ENCODE results near the gene TNS1.
"Not testable (repeated sequence)": the region's sequence is repeated elsewhere in the genome, so short reads cannot be mapped to it uniquely, and the experiment has no call there.

Gene TNS1

DNA sequence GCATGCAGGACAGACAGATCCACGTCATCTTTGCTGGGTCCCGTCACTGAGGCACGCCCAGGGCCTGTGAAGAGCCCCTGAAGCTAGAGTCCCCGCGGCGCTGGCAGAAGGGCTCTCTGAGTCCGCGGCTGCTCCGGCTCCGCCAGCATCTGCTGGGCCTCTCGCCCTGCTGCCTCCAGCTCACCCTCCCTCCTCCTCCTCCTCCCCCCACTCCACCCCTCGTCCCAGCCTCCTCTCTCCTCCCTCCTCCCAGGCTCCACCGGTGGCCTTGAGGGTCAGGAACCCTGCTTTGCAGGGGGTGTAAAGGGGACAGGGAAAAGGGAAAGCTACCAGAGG is at the start of gene TNS1:
TNS1 (minus strand) TSS at position 151 of the 336 bp plus-strand sequence; CDS start at position 28, 123 bp downstream.
- no peaks in the 10 kb centered on the region for H3K9me3 ChIP-seq (ENCODE audit: control insufficient read depth in 1 of 2, low read length in 2 of 2)
- peak within 1 kb of the TSS; percentile 45 for H3K27ac ChIP-seq (ENCODE audit: low read length)
- no peaks in the 10 kb centered on the region for H3K27me3 ChIP-seq (ENCODE audit: low read depth, low read length)
- peaks cover 0 to 13% of the 10 kb centered on the region in 2 donors for H3K4me1 ChIP-seq (ENCODE audit: control insufficient read depth in 1 of 2, insufficient read depth in 2 of 2, low read length in 2 of 2)
- no peaks in the 10 kb centered on the region for H3K36me3 ChIP-seq (ENCODE audit: control insufficient read depth in 1 of 2, insufficient read depth in 2 of 2, low read length in 2 of 2)
- H3K4me3 ChIP-seq (ENCODE audit: low read depth in 1 of 2, low read length in 2 of 2) = peak within 1 kb of the TSS; percentile 49 to 55

DNA sequence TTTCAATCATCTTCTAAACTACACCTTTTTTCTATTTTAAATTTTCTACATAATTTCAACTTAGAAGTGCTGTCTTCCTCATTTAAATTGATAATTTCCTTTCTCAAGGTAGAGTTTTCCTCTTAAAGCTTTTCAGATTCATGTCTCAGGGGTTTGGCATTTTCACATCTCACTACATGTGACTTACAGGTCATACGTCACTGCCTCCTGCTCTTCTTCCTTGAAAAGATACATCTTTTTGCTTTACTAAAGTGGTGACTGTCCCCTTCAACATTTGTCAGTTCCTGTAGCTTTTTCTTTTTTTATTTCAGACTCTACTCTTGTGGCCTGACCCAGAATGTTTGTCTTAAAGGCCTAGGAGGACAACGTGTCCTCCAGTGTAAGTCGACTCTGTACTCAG is 49.1 kb upstream of the TNS1 start:
- Histone ChIP-seq H3K4me1 (ENCODE audit: control insufficient read depth in 1 of 2, insufficient read depth in 2 of 2, low read length in 2 of 2) (no peaks in the 10 kb centered on the region), H3K27ac (ENCODE audit: low read length) (no peak overlapping the region)

DNA sequence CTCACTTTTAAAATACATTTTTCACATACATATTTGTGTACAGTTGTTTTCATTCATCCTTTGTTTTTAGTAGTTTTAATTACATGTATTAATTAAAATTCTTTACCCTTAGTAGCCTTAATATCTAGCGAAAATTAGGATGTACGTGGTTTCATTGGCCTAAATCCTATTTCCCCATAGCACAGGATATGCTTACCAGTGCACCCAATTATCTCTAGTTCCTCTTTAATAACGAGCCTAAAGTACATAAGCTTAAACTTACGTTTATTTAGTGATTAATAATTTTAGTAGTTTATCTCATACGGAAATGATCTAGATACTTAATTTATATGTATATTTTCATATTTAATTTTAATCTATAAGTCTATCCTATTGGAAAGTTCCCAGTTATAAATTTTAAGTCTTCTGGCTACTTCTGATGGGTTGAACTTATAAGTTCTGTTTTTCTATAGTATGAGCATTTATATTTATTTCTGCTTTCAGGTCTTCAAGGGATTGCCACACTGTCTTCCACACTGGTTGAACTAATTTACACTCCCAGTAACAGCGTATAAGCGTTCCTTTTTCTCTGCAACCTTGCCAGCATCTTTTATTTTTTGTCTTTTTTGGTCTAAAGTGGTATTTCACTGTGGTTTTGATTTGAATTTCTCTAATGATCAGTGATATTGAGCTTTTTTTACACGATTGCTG is 44.9 kb upstream of the TNS1 start:
- H3K9me3 ChIP-seq (ENCODE audit: control insufficient read depth in 1 of 2, low read length in 2 of 2) = peaks cover 0 to 11% of the 10 kb centered on the region in 2 donors
- H3K36me3 ChIP-seq (ENCODE audit: control insufficient read depth in 1 of 2, insufficient read depth in 2 of 2, low read length in 2 of 2) = no peaks in the 10 kb centered on the region
- no peak overlapping the region for H3K27ac ChIP-seq (ENCODE audit: low read length)
- H3K27me3 ChIP-seq (ENCODE audit: low read depth, low read length) = no peaks in the 10 kb centered on the region
- no peak overlapping the region for H3K4me3 ChIP-seq (ENCODE audit: low read depth in 1 of 2, low read length in 2 of 2)
- no peaks in the 10 kb centered on the region for H3K4me1 ChIP-seq (ENCODE audit: control insufficient read depth in 1 of 2, insufficient read depth in 2 of 2, low read length in 2 of 2)

More for the DNA sequence above, 49.1 kb upstream of the TNS1 start:
- no peak overlapping the region for H3K4me3 ChIP-seq (ENCODE audit: low read depth in 1 of 2, low read length in 2 of 2)
- no peaks in the 10 kb centered on the region for H3K27me3 ChIP-seq (ENCODE audit: low read depth, low read length)
- H3K36me3 ChIP-seq (ENCODE audit: control insufficient read depth in 1 of 2, insufficient read depth in 2 of 2, low read length in 2 of 2) = no peaks in the 10 kb centered on the region
- peaks cover 0 to 11% of the 10 kb centered on the region in 2 donors for H3K9me3 ChIP-seq (ENCODE audit: control insufficient read depth in 1 of 2, low read length in 2 of 2)

DNA sequence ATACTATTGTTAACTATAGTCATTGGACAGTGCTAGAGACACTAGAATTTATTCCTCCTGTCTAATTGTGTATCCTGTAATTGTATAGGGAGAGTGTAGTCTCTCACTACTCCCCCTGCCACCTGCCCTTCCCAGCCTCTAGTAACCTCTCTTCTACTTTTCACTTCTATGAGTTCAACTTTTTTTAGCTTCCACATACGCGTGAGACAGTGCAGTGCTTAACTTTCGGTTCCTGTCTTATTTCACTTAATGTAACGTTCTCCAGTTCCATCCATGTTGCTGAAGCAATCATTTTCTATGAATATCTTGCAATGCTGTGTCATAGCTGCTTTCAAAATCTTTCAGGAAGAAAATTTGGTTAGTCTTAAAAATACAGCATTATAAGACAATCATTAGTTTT is 43.4 kb upstream of the TNS1 start:
- Histone ChIP-seq H3K27ac (ENCODE audit: low read length) (no peak overlapping the region), H3K27me3 (ENCODE audit: low read depth, low read length) (no peaks in the 10 kb centered on the region), H3K4me3 (ENCODE audit: low read depth in 1 of 2, low read length in 2 of 2) (no peak overlapping the region), H3K4me1 (ENCODE audit: control insufficient read depth in 1 of 2, insufficient read depth in 2 of 2, low read length in 2 of 2) (no peaks in the 10 kb centered on the region), H3K36me3 (ENCODE audit: control insufficient read depth in 1 of 2, insufficient read depth in 2 of 2, low read length in 2 of 2) (no peaks in the 10 kb centered on the region), H3K9me3 (ENCODE audit: control insufficient read depth in 1 of 2, low read length in 2 of 2) (peaks cover 0 to 11% of the 10 kb centered on the region in 2 donors)

DNA sequence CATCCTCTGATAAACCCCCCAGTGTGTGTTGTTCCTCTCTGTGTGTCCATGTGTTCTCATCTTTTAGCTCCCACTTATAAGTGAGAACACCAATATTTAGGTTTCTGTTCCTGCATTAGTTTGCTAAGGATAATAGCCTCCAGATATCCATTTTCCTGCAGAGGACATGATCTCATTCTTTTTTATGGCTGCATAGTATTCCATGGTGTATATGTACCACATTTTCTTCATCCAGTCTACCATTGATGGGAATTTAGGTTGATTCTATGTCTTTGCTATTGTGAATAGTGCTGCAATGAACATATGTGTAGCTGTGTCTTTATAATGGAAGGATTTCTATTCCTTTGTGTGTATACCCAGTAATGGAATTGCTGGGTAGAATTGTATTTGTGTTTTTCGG is 41.8 kb upstream of the TNS1 start:
- not testable (repeated sequence) for H3K27ac ChIP-seq (ENCODE audit: low read length); H3K4me1 ChIP-seq (ENCODE audit: control insufficient read depth in 1 of 2, insufficient read depth in 2 of 2, low read length in 2 of 2); H3K27me3 ChIP-seq (ENCODE audit: low read depth, low read length); H3K9me3 ChIP-seq (ENCODE audit: control insufficient read depth in 1 of 2, low read length in 2 of 2); H3K36me3 ChIP-seq (ENCODE audit: control insufficient read depth in 1 of 2, insufficient read depth in 2 of 2, low read length in 2 of 2); H3K4me3 ChIP-seq (ENCODE audit: low read depth in 1 of 2, low read length in 2 of 2)

DNA sequence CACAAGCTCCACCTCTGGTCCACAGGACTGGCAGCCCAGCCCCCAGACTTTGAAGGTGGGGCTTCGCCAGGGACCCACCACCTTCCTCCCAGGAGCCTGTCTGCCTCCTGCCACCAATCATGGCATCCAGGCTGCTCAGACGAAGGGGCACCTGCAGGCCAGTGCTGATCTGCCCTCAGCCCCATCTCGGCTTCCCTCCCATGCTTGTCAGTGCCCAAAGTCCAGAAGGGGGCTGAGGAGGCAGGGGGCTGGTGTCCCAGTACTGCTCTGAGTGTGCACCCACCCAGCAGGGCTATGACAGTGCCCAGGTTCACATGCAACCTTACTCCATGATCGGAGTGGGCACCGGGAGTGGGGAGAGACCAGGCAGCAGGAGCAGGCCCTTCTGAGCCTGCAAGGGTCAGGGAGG is 40.9 kb upstream of the TNS1 start:
- Histone ChIP-seq H3K27ac (ENCODE audit: low read length) (no peak overlapping the region), H3K36me3 (ENCODE audit: control insufficient read depth in 1 of 2, insufficient read depth in 2 of 2, low read length in 2 of 2) (no peaks in the 10 kb centered on the region), H3K4me3 (ENCODE audit: low read depth in 1 of 2, low read length in 2 of 2) (no peak overlapping the region), H3K9me3 (ENCODE audit: control insufficient read depth in 1 of 2, low read length in 2 of 2) (no peaks in the 10 kb centered on the region), H3K4me1 (ENCODE audit: control insufficient read depth in 1 of 2, insufficient read depth in 2 of 2, low read length in 2 of 2) (no peaks in the 10 kb centered on the region), H3K27me3 (ENCODE audit: low read depth, low read length) (no peaks in the 10 kb centered on the region)

DNA sequence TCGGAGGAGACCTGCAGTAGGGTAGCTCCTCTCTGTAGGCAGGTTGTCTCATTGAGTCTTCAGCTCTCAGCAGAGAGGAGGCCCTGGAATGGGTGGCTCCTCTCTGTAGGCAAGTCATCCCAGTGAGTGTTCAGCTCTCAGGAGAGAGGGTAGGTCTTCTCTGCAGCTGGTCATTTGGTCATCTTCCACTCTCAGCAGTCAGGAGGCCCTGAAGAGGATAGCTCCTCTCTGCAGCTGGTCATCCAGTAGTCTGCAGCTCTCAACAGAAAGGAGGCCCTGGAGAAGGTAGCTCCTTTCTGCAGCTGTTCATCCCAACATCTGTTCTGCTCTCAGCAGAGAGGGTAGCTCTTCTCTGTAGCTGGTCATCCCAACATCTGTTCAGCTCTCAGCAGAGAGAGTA is 40.3 kb upstream of the TNS1 start:
- no peak overlapping the region for H3K27ac ChIP-seq (ENCODE audit: low read length)
- H3K36me3 ChIP-seq (ENCODE audit: control insufficient read depth in 1 of 2, insufficient read depth in 2 of 2, low read length in 2 of 2) = no peaks in the 10 kb centered on the region
- no peaks in the 10 kb centered on the region for H3K4me1 ChIP-seq (ENCODE audit: control insufficient read depth in 1 of 2, insufficient read depth in 2 of 2, low read length in 2 of 2)
- H3K4me3 ChIP-seq (ENCODE audit: low read depth in 1 of 2, low read length in 2 of 2) = no peak overlapping the region
- H3K9me3 ChIP-seq (ENCODE audit: control insufficient read depth in 1 of 2, low read length in 2 of 2) = no peaks in the 10 kb centered on the region
- no peaks in the 10 kb centered on the region for H3K27me3 ChIP-seq (ENCODE audit: low read depth, low read length)

DNA sequence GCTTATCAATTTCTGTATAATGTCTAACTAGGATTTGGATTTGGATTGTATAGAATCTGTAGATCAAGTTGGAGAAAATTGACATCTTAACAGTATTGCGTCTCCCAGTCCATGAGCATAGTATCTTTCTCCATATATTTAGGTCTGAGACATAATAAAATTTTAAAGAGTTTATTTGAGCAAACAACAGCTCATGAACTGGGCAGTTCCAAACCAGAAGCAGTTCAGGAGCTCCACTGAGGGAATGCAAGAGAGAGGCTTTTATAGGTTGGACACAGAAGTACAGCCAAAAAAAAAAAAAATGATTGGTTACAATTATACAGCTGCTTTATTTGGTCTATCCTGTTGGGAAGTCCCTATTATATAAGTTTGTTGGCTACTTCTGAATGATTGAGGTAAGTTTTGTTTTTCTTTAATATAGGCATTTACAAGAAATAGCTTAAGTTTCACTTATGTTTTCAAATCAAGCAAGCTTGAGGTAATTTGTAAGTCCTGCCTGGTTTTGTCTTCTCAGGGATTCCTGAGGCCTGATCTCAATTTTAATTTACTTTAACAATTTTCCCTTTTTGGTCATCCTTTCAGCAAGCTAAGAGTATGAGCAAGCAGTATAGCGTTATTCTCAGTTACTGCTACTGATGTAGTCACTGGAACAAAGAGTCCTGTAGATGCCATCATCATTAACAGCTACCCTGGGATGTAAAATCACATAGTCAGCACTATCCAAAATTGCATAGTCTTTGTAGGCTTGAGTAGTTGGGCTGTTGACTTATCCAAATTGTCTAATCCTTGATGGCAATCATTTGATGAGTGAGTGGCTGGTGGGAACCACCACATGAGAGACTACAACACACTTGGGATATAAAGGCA is 38.7 kb upstream of the TNS1 start:
- H3K27me3 ChIP-seq (ENCODE audit: low read depth, low read length) = no peaks in the 10 kb centered on the region
- no peaks in the 10 kb centered on the region for H3K9me3 ChIP-seq (ENCODE audit: control insufficient read depth in 1 of 2, low read length in 2 of 2)
- H3K27ac ChIP-seq (ENCODE audit: low read length) = no peak overlapping the region
- H3K36me3 ChIP-seq (ENCODE audit: control insufficient read depth in 1 of 2, insufficient read depth in 2 of 2, low read length in 2 of 2) = no peaks in the 10 kb centered on the region
- H3K4me3 ChIP-seq (ENCODE audit: low read depth in 1 of 2, low read length in 2 of 2) = no peak overlapping the region
- H3K4me1 ChIP-seq (ENCODE audit: control insufficient read depth in 1 of 2, insufficient read depth in 2 of 2, low read length in 2 of 2) = no peaks in the 10 kb centered on the region

DNA sequence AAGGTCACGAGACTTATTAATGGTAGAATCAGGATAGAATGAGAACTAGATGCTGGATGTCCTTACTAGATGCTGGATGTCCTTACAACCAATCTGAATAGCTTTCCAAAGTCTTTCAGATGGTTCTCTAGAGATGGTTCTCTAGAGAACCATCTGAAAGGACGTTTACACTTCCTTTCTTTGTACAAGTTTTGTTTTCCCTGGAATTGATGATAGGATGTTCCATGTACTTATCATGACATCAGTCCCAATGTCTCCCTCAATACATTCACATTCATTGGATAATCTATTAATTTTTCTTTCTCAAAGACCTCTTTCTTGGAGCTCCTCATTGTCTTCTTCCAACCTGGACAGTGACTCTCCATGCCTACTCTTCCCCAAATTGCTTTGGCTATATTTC is 38.1 kb upstream of the TNS1 start:
- Histone ChIP-seq H3K4me3 (ENCODE audit: low read depth in 1 of 2, low read length in 2 of 2) (no peak overlapping the region), H3K9me3 (ENCODE audit: control insufficient read depth in 1 of 2, low read length in 2 of 2) (no peaks in the 10 kb centered on the region), H3K36me3 (ENCODE audit: control insufficient read depth in 1 of 2, insufficient read depth in 2 of 2, low read length in 2 of 2) (no peaks in the 10 kb centered on the region), H3K27ac (ENCODE audit: low read length) (no peak overlapping the region), H3K4me1 (ENCODE audit: control insufficient read depth in 1 of 2, insufficient read depth in 2 of 2, low read length in 2 of 2) (no peaks in the 10 kb centered on the region), H3K27me3 (ENCODE audit: low read depth, low read length) (no peaks in the 10 kb centered on the region)

DNA sequence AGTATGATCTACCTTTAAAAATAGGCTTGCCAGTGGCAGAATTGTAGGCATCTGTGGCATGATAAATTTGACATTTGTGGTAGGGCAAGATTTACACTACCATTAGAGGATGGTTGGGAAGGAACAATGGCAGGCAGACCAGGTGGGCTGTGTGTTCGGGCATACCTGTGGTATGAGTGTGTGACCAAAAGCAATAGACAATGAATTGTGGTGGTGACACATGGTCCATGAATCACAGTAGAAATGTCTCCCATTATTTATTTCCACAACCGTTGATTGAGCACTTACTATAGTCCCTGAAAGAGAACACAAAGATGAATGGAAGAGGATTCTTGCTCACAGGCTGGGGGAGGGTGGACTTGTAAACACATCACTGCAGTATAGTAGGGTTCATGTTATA is 36.4 kb upstream of the TNS1 start:
- H3K9me3 ChIP-seq (ENCODE audit: control insufficient read depth in 1 of 2, low read length in 2 of 2) = no peaks in the 10 kb centered on the region
- H3K27me3 ChIP-seq (ENCODE audit: low read depth, low read length) = no peaks in the 10 kb centered on the region
- no peaks in the 10 kb centered on the region for H3K4me1 ChIP-seq (ENCODE audit: control insufficient read depth in 1 of 2, insufficient read depth in 2 of 2, low read length in 2 of 2)
- H3K27ac ChIP-seq (ENCODE audit: low read length) = no peak overlapping the region
- no peak overlapping the region for H3K4me3 ChIP-seq (ENCODE audit: low read depth in 1 of 2, low read length in 2 of 2)
- no peaks in the 10 kb centered on the region for H3K36me3 ChIP-seq (ENCODE audit: control insufficient read depth in 1 of 2, insufficient read depth in 2 of 2, low read length in 2 of 2)

DNA sequence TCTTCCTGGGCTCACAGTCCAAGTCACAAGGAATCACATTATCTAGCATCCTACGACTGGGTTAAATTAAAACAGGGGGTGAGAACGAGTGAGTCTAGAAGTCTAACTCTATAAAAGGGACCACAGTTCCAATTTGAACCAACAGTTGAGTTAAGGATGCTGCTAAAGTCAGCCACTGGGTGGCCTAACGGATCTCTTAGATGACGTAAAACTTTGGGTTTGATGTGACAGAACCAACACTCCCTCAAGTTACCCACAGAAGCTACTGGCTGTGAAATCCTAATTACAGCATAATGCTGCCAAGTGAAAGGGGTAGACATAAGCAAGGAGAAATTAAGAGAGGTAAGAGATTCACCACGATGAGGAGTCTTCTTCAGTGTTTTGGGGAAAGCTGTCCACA is 33.6 kb upstream of the TNS1 start:
- H3K27me3 ChIP-seq (ENCODE audit: low read depth, low read length) = no peaks in the 10 kb centered on the region
- no peaks in the 10 kb centered on the region for H3K36me3 ChIP-seq (ENCODE audit: control insufficient read depth in 1 of 2, insufficient read depth in 2 of 2, low read length in 2 of 2)
- no peaks in the 10 kb centered on the region for H3K4me1 ChIP-seq (ENCODE audit: control insufficient read depth in 1 of 2, insufficient read depth in 2 of 2, low read length in 2 of 2)
- H3K4me3 ChIP-seq (ENCODE audit: low read depth in 1 of 2, low read length in 2 of 2) = no peak overlapping the region
- no peak overlapping the region for H3K27ac ChIP-seq (ENCODE audit: low read length)
- H3K9me3 ChIP-seq (ENCODE audit: control insufficient read depth in 1 of 2, low read length in 2 of 2) = no peaks in the 10 kb centered on the region

All from muscle layer of duodenum (tissue), 2 donors.